ENCODE data around the gene EIF5AL1. TPM values are rescaled to one million over a fixed set of nuclear protein-coding genes. Genes with fewer than 3 reads are reported as not detected.

The EIF5AL1 gene
- total RNA-seq, 4 donors from 2014 or later = 0.24 to 0.33 TPM; not detected in 2

DNA sequence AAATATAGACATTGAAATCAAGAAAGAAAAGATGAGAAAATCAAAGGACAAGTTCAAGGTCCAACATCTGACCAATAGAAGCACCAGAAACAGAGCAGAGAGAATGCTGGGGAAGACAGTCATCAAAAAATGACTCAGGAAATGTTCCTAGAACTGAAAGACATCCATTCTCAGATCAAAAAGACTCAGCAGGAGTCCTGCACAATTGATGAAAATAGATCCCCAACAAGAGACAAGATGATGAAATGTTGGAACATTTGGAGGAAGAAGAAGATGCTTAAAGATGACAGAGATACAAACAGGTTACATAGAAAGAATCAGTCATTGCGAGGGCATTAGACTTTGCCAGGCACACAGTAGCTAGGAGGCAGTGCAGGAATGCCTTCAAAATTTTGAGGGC lies 30.0 kb upstream of the EIF5AL1 start:
- H3K27ac ChIP-seq = peak overlapping the region in 1 of 3 donors; percentile 11
- H3K4me1 ChIP-seq = no peaks in the 10 kb centered on the region
- no peak overlapping the region for H3K4me3 ChIP-seq (replicated peaks in 1 of 3)
- TF ChIP-seq POLR2A (IDR thresholded peaks at IDR 0.05) (no peak), CTCF (IDR thresholded peaks at IDR 0.05) (no peak)
- intact Hi-C loops (cut with DNase I) = no loop called here
- H3K36me3 ChIP-seq = no peaks in the 10 kb centered on the region
- no peaks in the 10 kb centered on the region for H3K9me3 ChIP-seq
- no peak for DNase-seq
- no peaks in the 10 kb centered on the region for H3K27me3 ChIP-seq
- 95 to 100% methylated on average over 1 of the region's 1 CpG for WGBS, 2 donors

- H3K27ac ChIP-seq = no peak overlapping the region
These were observed 29.6 kb upstream of the EIF5AL1 start for GRCh38 chr10:79482741-79483140.

DNA sequence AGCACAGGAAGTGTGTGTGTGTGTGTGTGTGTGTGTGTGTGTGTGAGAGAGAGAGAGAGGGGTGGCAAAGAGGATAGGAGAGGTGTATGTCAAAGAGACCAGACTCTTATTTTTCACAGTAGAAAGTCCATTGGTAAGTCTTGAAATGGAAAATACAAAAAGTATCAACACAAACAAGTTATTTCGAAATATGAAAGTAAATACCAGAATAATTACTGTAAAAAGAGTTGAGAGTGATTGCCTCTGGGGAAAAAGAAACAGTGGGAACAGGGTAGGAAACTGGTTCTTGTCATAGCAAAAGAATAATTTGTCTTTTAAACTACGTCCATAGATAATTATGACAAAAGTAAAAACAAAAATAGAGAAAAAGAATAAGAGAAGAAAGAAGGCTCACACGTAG lies 29.0 kb upstream of the EIF5AL1 start:
- Histone ChIP-seq H3K27ac (no peak overlapping the region), H3K4me3 (replicated peaks in 1 of 3) (no peak overlapping the region), H3K27me3 (no peaks in the 10 kb centered on the region), H3K4me1 (peaks cover 0 to 9% of the 10 kb centered on the region in 2 donors), H3K9me3 (no peaks in the 10 kb centered on the region), H3K36me3 (no peaks in the 10 kb centered on the region)
- intact Hi-C loops (cut with DNase I) = no loop called here
- TF ChIP-seq CTCF (IDR thresholded peaks at IDR 0.05) = no peak
- TF ChIP-seq POLR2A (IDR thresholded peaks at IDR 0.05) = no peak
- DNase-seq = no peak
- 72 to 79% methylated on average over 3 of the region's 3 CpGs for WGBS, 2 donors

More at GRCh38 chr10:79482741-79483140, 29.6 kb upstream of the EIF5AL1 start:
- H3K36me3 ChIP-seq = no peaks in the 10 kb centered on the region
- no peak for TF ChIP-seq POLR2A (IDR thresholded peaks at IDR 0.05)
- peaks cover 0 to 4% of the 10 kb centered on the region in 2 donors for H3K4me1 ChIP-seq
- intact Hi-C loops (cut with DNase I) = no loop called here
- DNase-seq = no peak
- no peaks in the 10 kb centered on the region for H3K27me3 ChIP-seq
- no peak overlapping the region for H3K4me3 ChIP-seq (replicated peaks in 1 of 3)
- 78 to 84% methylated on average over 4 of the region's 4 CpGs for WGBS, 2 donors
- no peaks in the 10 kb centered on the region for H3K9me3 ChIP-seq

GRCh38 chr10:79483948-79484347 lies 28.4 kb upstream of the EIF5AL1 start:
- TF ChIP-seq POLR2A (IDR thresholded peaks at IDR 0.05) = no peak
- TF ChIP-seq CTCF (IDR thresholded peaks at IDR 0.05) = no peak
- H3K36me3 ChIP-seq = no peaks in the 10 kb centered on the region
- DNase-seq = peak in 1 of 2 donors; percentile 21
- no peak overlapping the region for H3K27ac ChIP-seq
- 58 to 64% methylated on average over 2 of the region's 2 CpGs for WGBS, 2 donors
- intact Hi-C loops (cut with DNase I) = no loop called here
- H3K9me3 ChIP-seq = no peaks in the 10 kb centered on the region
- peaks cover 0 to 9% of the 10 kb centered on the region in 2 donors for H3K4me1 ChIP-seq
- no peak overlapping the region for H3K4me3 ChIP-seq (replicated peaks in 1 of 3)
- H3K27me3 ChIP-seq = no peaks in the 10 kb centered on the region

GRCh38 chr10:79484476-79484875 lies 27.9 kb upstream of the EIF5AL1 start:
- intact Hi-C loops (cut with DNase I) = no loop called here
- TF ChIP-seq POLR2A (IDR thresholded peaks at IDR 0.05) (no peak), CTCF (IDR thresholded peaks at IDR 0.05) (no peak)

More at GRCh38 chr10:79484476-79484875, 27.9 kb upstream of the EIF5AL1 start:
- Histone ChIP-seq H3K4me3 (replicated peaks in 1 of 3) (no peak overlapping the region), H3K4me1 (peaks cover 0 to 9% of the 10 kb centered on the region in 2 donors), H3K36me3 (no peaks in the 10 kb centered on the region), H3K27me3 (no peaks in the 10 kb centered on the region), H3K27ac (no peak overlapping the region), H3K9me3 (no peaks in the 10 kb centered on the region)
- 88 to 90% methylated on average over 6 of the region's 6 CpGs for WGBS, 2 donors
- no peak for DNase-seq
